Activated CD8-positive, alpha-beta memory T cell treated with anti-CD3 and anti-CD28 coated beads, Interleukin-2, amount 50 U/mL, for 4 hours (primary cell): ENCODE data around the gene RASAL3.
A peak's percentile ranks its signal among the peaks of the same experiment; 100 is the strongest.

ENCODE experiments used
- DNase-seq: peaks from one replicate; pipeline ENCODE4 v3.0.0-alpha.2; 2020

The RASAL3 gene

GRCh38 chr19:15471639-15472101, 7.3 kb upstream of the RASAL3 start:
- DNase-seq = no peak

- DNase-seq = peak; percentile 46
Observed at GRCh38 chr19:15469513-15470297, 5.4 kb upstream of the RASAL3 start.

- no peak for DNase-seq
Observed at GRCh38 chr19:15468675-15469512, 4.5 kb upstream of the RASAL3 start.

DNA sequence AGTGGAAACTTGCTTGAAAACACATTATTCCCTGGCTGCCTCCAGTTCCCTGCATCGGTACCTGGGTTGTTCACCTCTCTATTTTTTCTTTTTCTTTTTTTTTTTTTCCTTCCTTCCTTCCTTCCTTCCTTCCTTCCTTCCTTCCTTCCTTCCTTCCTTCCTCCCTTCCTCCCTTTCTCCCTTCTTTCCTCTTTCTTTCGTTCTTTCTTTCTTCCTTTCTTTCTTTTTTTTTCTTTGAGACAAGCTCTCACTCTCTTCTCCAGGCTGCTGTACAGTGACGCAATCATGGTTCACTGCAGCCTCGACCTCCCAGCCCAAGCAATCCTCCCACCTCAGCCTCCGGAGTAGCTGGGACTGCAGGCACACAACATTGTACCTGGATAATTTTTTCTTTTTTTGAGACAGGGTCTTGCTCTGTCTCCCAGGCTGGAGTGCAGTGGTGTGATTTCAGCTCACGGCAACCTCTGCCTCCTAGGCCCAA, 3.4 kb upstream of the RASAL3 start:
- DNase-seq = no peak

GRCh38 chr19:15466851-15467733, 2.7 kb upstream of the RASAL3 start:
- peak; percentile 53 for DNase-seq

- DNase-seq = peak; percentile 70
Observed at GRCh38 chr19:15463861-15464371, 428 bp downstream of the RASAL3 start.

DNA sequence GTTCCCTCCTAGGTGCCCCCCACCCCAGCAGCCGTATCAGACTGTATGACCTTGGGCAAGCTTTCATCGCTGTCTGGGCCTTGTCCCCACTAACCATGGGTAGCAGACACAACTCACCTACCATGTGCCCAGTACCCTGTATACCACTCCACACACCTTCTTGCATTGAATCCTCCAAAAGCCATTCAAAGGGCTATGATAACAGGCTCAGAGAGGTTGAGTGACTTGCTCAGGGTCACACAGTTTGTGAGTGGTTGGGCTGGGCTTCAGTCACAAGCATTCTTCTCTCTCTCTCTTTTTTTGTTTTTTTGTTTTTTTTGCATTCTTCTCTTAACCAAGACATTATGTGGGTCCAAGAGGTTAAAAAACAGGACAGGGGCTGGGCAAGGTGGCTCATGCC, 2.6 kb downstream of the RASAL3 start:
- no peak for DNase-seq

GRCh38 chr19:15457701-15458484, 6.5 kb downstream of the RASAL3 start:
- no peak for DNase-seq

- DNase-seq = no peak
Observed at GRCh38 chr19:15456871-15457700, 7.3 kb downstream of the RASAL3 start.

DNA sequence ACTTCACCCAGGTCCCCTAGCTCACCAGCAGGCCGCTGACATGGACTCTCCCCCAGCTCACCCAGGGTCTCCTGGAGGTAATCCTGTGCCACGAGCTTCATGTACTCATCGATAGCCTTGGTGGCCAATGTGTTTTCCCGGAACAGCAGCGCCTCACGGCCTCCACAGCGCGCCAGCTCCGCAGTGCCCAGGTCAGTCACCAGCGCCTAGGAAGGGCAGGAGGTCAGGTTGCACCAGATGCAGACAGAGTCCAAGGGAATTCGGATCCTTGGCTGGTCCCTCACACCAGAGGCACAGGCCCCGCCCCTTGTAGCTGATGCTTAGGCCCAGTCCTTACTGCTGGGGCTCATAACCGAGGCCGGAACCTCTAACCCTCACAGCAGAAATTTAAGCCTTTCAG, 7.9 kb downstream of the RASAL3 start:
- no peak for DNase-seq

- DNase-seq = no peak
Observed at GRCh38 chr19:15455996-15456395, 8.3 kb downstream of the RASAL3 start.

- no peak for DNase-seq
Observed at GRCh38 chr19:15453906-15454860, 10.2 kb downstream of the RASAL3 start.

DNA sequence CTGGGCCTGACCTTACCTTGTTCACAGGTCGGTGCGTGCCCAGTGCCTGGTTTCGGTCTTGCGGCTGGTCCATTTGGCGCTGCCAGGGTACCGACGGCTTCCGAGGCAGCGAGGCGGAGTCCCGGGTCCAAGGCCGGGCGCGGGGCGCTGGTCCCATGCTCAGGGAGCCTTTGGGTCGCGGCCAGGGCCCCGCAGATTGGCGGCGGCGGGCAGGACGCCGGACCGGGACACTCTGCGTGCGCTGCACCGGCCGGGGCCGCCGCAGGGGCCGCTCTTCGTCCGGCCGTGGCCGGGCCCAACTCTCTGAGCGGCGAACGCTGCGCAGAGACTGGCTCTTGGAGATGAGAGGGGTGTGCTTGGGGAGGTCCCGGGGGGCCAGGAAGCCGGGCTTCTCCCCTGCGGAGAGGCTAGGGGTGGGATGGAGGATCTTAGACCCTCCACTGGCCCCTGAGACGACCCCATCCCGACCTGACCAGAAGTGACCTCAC, 11.2 kb downstream of the RASAL3 start:
- DNase-seq = no peak

DNA sequence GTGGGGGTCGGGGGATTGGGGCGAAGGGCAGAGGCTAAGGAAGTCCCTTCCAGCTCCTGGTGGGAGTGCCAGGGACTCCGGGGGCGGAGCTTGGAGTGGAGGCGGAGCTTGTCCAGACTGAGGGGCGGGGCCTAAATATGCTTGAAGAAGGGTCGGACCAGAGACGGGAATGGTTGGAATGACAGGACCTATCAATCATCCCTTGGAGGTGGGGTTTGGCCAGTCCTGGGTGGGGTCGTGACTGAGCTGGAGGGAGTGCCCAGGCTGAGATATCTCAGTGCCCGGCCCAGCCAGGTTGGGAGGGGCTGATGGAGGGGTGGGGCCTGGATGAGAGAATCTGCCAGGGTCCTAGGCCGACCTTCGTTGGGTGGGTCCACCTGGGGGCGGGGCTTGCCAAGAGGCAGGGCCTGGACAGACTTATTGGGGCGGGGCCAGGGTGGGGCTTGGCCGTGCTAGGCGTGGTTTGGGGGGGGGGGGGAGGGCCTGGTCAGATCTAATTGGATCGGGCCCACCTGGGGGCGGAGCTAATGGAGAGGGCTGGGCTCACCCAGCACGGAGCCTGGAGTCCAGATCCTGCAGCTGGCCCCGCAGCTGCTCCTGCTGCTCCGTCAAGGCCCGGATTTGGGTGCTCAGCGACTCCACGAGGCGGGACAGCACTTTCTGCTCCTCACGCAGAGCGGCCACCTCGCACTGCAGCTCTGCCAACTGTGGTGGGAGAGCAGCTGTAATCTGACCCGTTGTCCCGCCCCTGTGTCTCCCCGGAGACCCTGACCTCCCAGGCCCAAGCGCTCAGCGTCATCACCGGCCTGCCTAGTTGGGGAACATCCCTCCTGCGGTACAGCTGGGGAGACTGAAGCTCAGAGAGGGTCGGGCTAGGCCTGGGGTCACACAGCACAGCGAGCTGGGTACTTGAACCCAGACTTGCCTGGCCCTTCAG, 12.0 kb downstream of the RASAL3 start:
- no peak for DNase-seq

DNA sequence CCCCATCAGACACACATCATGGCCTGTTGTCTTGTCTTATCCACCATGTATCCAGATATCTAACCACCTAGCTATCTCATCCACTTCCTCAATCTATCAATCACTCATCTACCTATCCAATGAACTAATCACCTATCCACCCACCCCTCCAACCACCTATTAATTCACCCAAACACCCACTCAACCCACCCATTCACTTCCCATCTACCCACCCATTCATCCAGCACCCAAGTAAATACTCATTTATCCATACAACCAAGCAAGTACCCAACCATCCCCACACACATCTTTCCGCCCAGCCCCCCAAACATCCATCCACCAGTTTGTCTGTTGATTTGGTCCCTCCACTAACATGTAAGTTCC, 13.8 kb downstream of the RASAL3 start:
- DNase-seq = no peak

GRCh38 chr19:15449620-15450527, 14.5 kb downstream of the RASAL3 start, which contains the start of gene WIZ:
Gene WIZ, minus strand, starts transcription at chr19:15449956. Its CDS starts 1,649 bp downstream, at chr19:15448307.
- peak; percentile 86 for DNase-seq
